B cell (primary cell): ENCODE results near the gene IL17RC. TPM values are rescaled to one million over a fixed set of nuclear protein-coding genes. Genes with fewer than 3 reads are reported as not detected.

Experiments used
- ATAC-seq: fragments of 200-7000 bp; cut with Tn5 transposase; one replicate; pipeline ENCODE4 v1.10.0; 2021; ENCODE audit warnings: low read depth, mild to moderate bottlenecking, moderate number of reproducible peaks, moderate library complexity
- CTCF ChIA-PET: fragments of 350-600 bp; sonication (Branson Sonifier 250); formaldehyde crosslinking; loops from one replicate; lab custom pipeline; 2021; ENCODE audit warnings: antibody characterized with exemption, inconsistent platforms; lab: Charles Lee
- POLR2A ChIA-PET: fragments of 350-600 bp; sonication (Branson Sonifier 250); formaldehyde crosslinking; loops from one replicate; lab custom pipeline; 2021; ENCODE audit warnings: antibody characterized with exemption; lab: Charles Lee
- DNase-seq: peaks from one replicate; pipeline ENCODE4 v3.0.0; 2013
- H2AFZ ChIP-seq: 2 replicates; pipeline ENCODE4 v1.6.1; 2012; ENCODE audit warnings: mild to moderate bottlenecking, low read depth, low read length; ENCODE audit not compliant: insufficient read depth, poor library complexity, severe bottlenecking
- H3K27ac ChIP-seq, 2 donors: 1 replicate in 1 of 2; 2 replicates in 1 of 2; pipeline ENCODE4 v1.5.1; 2012 to 2013; ENCODE audit warnings: low read length in 2 of 2, mild to moderate bottlenecking in 2 of 2, moderate library complexity in 1 of 2
- H3K27me3 ChIP-seq, 4 experiments: fragments of 200-600 bp in 1 of 4; sonication (generic) in 1 of 4; replicated peaks in 1 of 4; 1 replicate in 2 of 4; 2 replicates in 2 of 4; pipeline versions ENCODE4 v1.6.1 to v1.7.0; 2013 to 2016; ENCODE audit warnings: low read length in 3 of 4, mild to moderate bottlenecking in 2 of 4, mixed read lengths in 1 of 4, moderate library complexity in 1 of 4; ENCODE audit not compliant: insufficient read depth in 4 of 4, control insufficient read depth in 3 of 4; ENCODE audit errors: control extremely low read depth in 1 of 4
- H3K36me3 ChIP-seq, 2 experiments: replicated peaks in 1 of 2; 1 replicate in 1 of 2; 2 replicates in 1 of 2; pipeline versions ENCODE4 v1.6.1 to v1.7.1; 2013; ENCODE audit warnings: low read length in 1 of 2; ENCODE audit not compliant: insufficient read depth in 2 of 2, control insufficient read depth in 1 of 2; ENCODE audit errors: control extremely low read depth in 1 of 2, extremely low read depth in 1 of 2
- H3K4me1 ChIP-seq, 2 donors: fragments of 200-600 bp in 1 of 2; sonication (generic) in 1 of 2; 1 replicate in 1 of 2; 2 replicates in 1 of 2; pipeline versions ENCODE4 v1.5.1 to v1.6.1; 2013 to 2017; ENCODE audit warnings: low read length in 2 of 2; ENCODE audit not compliant: control insufficient read depth in 2 of 2, insufficient read depth in 2 of 2
- H3K4me2 ChIP-seq: replicated peaks from 2 replicates; pipeline ENCODE3; 2012; ENCODE audit warnings: mild to moderate bottlenecking, low read depth, low read length; ENCODE audit not compliant: poor library complexity, severe bottlenecking
- H3K4me3 ChIP-seq, 5 experiments: fragments of 200-600 bp in 1 of 5; sonication (generic) in 1 of 5; 1 replicate in 3 of 5; 2 replicates in 2 of 5; pipeline versions ENCODE4 v1.5.1 to v1.7.0; 2011 to 2016; ENCODE audit warnings: low read length in 4 of 5, mild to moderate bottlenecking in 4 of 5, low read depth in 2 of 5, control low read depth in 1 of 5, moderate library complexity in 1 of 5; ENCODE audit not compliant: insufficient read depth in 1 of 5; ENCODE audit errors: control extremely low read depth in 1 of 5, extremely low read depth in 1 of 5
- H3K79me2 ChIP-seq: fragments of 200-600 bp; sonication (generic); one replicate; pipeline ENCODE4 v1.6.0; 2016; ENCODE audit warnings: low read length; ENCODE audit not compliant: control insufficient read depth, insufficient read depth
- H3K9ac ChIP-seq: fragments of 200-600 bp; sonication (generic); 2 replicates; pipeline ENCODE4 v1.6.1; 2017; ENCODE audit warnings: mild to moderate bottlenecking, low read length, moderate library complexity
- H3K9me3 ChIP-seq, 3 donors: one replicate each; pipeline versions ENCODE4 v1.6.1 to v1.7.1; 2013; ENCODE audit warnings: low read length in 2 of 3; ENCODE audit not compliant: control insufficient read depth in 2 of 3, insufficient read depth in 1 of 3; ENCODE audit errors: control extremely low read depth in 1 of 3
- H4K20me1 ChIP-seq: 2 replicates; pipeline ENCODE4 v1.6.0; 2012; ENCODE audit warnings: mild to moderate bottlenecking, low read length; ENCODE audit not compliant: insufficient read depth, control insufficient read depth, poor library complexity, severe bottlenecking
- H3K27ac Mint-ChIP-seq: one replicate; pipeline ENCODE4 v1.8.0; 2021; ENCODE audit warnings: mixed read lengths
- H3K27me3 Mint-ChIP-seq: one replicate; pipeline ENCODE4 v1.8.0; 2021; ENCODE audit warnings: mixed read lengths
- H3K4me1 Mint-ChIP-seq: one replicate; pipeline ENCODE4 v1.8.0; 2021; ENCODE audit warnings: mixed read lengths
- H3K4me3 Mint-ChIP-seq: one replicate; pipeline ENCODE4 v1.8.0; 2021; ENCODE audit warnings: mixed read lengths
- H3K9me3 Mint-ChIP-seq: one replicate; pipeline ENCODE4 v1.8.0; 2022; ENCODE audit warnings: mixed read lengths; ENCODE audit not compliant: insufficient read depth
- EZH2 ChIP-seq: IDR thresholded peaks from 2 replicates; pipeline ENCODE4 v1.6.1; 2012; ENCODE audit warnings: borderline replicate concordance, low read depth, mild to moderate bottlenecking, moderate library complexity, low read length; ENCODE audit not compliant: insufficient read depth, poor library complexity, severe bottlenecking
- whole genome bisulfite sequencing: methylation state at CpG from one replicate; pipeline ENCODE4 v1.1.5; 2013; ENCODE audit warnings: missing lambda C conversion rate; ENCODE audit not compliant: insufficient coverage; 5-methylcytosine and 5-hydroxymethylcytosine counted together
- intact Hi-C: fragments of 100-400 bp; cut with micrococcal nuclease; formaldehyde crosslinking; loops from one replicate; pipeline ENCODE4 v1.10.0; 2022
- polyA plus RNA-seq: library from polyadenylated mRNA; depleted of rRNA; stranded (reverse); fragments of >200 nt; gene quantifications from 2 replicates; pipeline ENCODE4 v1.2.3, GENCODE V29; 2012
- total RNA-seq, 2 donors: library from RNA; stranded (reverse); fragments of 120-200 nt in 1 of 2; gene quantifications; 1 replicate in 1 of 2; 2 replicates in 1 of 2; pipeline versions ENCODE4 v1.2.3 to v1.2.4, GENCODE V29; 2013 to 2022
- TF ChIP-seq, protein P1 (sequence below): fragments of 200-600 bp; IDR thresholded peaks from one replicate; pipeline ENCODE4 v1.8.0; 2022; ENCODE audit warnings: antibody characterized with exemption, mild to moderate bottlenecking

The IL17RC gene
- total and polyA plus RNA-seq, 2 donors (not counting 1 experiment from before 2014, with no cell fraction given), result 0.25 to 0.98 TPM

DNA sequence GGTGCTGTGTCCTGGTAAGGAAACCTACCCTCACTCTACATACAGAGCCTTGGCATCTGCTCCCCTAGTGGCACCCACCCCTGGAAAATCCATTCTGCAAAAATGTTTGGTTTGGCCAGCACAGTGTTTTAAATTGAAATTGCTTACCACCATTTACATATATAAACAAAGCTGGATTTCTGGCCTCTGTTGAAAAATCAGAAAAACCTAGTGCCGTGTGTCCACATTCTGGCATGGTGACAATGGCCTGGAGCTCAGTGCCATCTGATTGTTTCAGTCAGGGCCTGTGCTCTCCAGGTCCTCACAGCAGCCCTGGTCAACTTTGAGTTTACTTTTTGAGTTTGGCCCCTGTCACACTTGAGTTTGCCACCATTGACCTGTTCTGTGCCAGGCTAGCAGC is 2.9 kb upstream of the IL17RC start:
- ChIA-PET POLR2A (no interaction called here), CTCF (interaction anchor here (0.6 to 1.5 kb wide), 2 partner anchors 11 to 19 kb away, joined by 3 to 6 read pairs; partner anchors contain the start of gene CRELD1)
- no peaks in the 10 kb centered on the region for H4K20me1 ChIP-seq
- H3K9me3 ChIP-seq, result no peaks in the 10 kb centered on the region
- intact Hi-C loops, result no loop called here
- DNase-seq (no peak), ATAC-seq (no peak)
- TF ChIP-seq, protein P1, sequence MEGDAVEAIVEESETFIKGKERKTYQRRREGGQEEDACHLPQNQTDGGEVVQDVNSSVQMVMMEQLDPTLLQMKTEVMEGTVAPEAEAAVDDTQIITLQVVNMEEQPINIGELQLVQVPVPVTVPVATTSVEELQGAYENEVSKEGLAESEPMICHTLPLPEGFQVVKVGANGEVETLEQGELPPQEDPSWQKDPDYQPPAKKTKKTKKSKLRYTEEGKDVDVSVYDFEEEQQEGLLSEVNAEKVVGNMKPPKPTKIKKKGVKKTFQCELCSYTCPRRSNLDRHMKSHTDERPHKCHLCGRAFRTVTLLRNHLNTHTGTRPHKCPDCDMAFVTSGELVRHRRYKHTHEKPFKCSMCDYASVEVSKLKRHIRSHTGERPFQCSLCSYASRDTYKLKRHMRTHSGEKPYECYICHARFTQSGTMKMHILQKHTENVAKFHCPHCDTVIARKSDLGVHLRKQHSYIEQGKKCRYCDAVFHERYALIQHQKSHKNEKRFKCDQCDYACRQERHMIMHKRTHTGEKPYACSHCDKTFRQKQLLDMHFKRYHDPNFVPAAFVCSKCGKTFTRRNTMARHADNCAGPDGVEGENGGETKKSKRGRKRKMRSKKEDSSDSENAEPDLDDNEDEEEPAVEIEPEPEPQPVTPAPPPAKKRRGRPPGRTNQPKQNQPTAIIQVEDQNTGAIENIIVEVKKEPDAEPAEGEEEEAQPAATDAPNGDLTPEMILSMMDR, result no peak
- TF ChIP-seq EZH2, result no peak
- peaks cover 17% of the 10 kb centered on the region for H3K4me1 Mint-ChIP-seq
- H2AFZ ChIP-seq, result no peak overlapping the region
- no peaks in the 10 kb centered on the region for H3K79me2 ChIP-seq
- no peak overlapping the region for H3K4me2 ChIP-seq
- H3K4me3 ChIP-seq, result no peak overlapping the region
- H3K27me3 Mint-ChIP-seq, result peaks cover 12% of the 10 kb centered on the region
- H3K27ac ChIP-seq, result no peak overlapping the region
- WGBS, result 92% methylated on average over 1 of the region's 1 CpG
- H3K27me3 ChIP-seq, result peaks cover 0 to 29% (median 9%) of the 10 kb centered on the region in 4 experiments
- no peak overlapping the region for H3K27ac Mint-ChIP-seq
- H3K9ac ChIP-seq, result no peak overlapping the region
- H3K4me3 Mint-ChIP-seq, result peak overlapping the region; percentile 34
- H3K36me3 ChIP-seq, result no peaks in the 10 kb centered on the region
- H3K9me3 Mint-ChIP-seq, result no peaks in the 10 kb centered on the region
- H3K4me1 ChIP-seq, result peaks cover 17 to 20% of the 10 kb centered on the region in 2 donors

DNA sequence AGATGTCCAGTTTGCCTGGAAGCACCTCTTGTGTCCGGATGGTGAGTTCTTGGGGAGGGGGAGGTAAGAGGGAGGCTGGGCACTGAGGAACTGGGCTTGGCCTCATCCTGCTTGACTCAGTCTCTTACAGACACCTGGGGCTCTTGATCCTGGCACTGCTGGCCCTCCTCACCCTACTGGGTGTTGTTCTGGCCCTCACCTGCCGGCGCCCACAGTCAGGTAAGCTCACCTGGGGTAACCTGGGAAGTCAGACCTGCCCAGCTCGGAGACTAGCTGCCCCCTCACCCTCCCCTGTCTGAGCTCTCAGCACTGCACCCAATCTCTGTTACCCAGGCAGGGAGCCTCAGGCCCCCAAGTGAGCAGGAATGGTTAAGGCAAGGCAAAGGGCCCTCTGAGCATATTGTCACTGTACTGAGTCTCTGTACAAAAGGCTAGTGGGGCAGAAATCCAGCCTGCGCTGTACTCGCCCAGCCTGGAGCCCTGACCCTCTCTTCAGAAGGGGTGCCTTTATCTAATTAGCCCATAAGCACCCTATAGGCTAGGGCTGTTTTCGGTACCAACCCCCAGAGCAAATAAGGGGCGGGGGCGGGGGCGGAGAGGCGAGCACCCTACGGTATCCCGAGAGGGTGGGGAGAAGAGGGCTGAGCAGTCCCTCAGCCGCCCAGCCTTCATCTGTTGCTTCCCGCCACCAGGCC is 2.2 kb upstream of the IL17RC start:
- no peaks in the 10 kb centered on the region for H3K9me3 ChIP-seq
- H3K4me3 Mint-ChIP-seq, result peak overlapping the region; percentile 83
- peaks cover 0 to 29% (median 9%) of the 10 kb centered on the region in 4 experiments for H3K27me3 ChIP-seq
- H3K27ac Mint-ChIP-seq, result no peak overlapping the region
- H3K4me3 ChIP-seq, result peak overlapping the region in 3 of 5 experiments; percentile 48 to 72 (median 51)
- no peaks in the 10 kb centered on the region for H3K9me3 Mint-ChIP-seq
- 38% methylated on average over 13 of the region's 15 CpGs for WGBS
- intact Hi-C loops, result no loop called here
- peak overlapping the region; percentile 98 for H3K4me2 ChIP-seq
- H3K79me2 ChIP-seq, result no peaks in the 10 kb centered on the region
- TF ChIP-seq EZH2, result no peak
- TF ChIP-seq, protein P1, result no peak
- H4K20me1 ChIP-seq, result no peaks in the 10 kb centered on the region
- ATAC-seq (no peak), DNase-seq (no peak)
- H3K4me1 Mint-ChIP-seq, result peaks cover 15% of the 10 kb centered on the region
- peak overlapping the region; percentile 68 for H3K9ac ChIP-seq
- peaks cover 11% of the 10 kb centered on the region for H3K27me3 Mint-ChIP-seq
- POLR2A ChIA-PET, result no interaction called here
- H3K27ac ChIP-seq, result no peak overlapping the region
- peaks cover 17 to 20% of the 10 kb centered on the region in 2 donors for H3K4me1 ChIP-seq
- H3K36me3 ChIP-seq, result no peaks in the 10 kb centered on the region
- CTCF ChIA-PET, result interaction anchor here (1.5 kb wide), 1 partner anchor 18 kb away, joined by 6 read pairs; the partner anchor contains the start of gene CRELD1
- peak overlapping the region; percentile 78 for H2AFZ ChIP-seq
